Type B pancreatic cell (in vitro differentiated cells): Measurements from ENCODE around the gene KCNB1. TPM values are rescaled to one million over a fixed set of nuclear protein-coding genes. Genes with fewer than 3 reads are reported as not detected.
A peak's percentile ranks its signal among the peaks of the same experiment; 100 is the strongest.

Experiments
- DNase-seq: peaks from one replicate; pipeline ENCODE4 v3.0.0; 2021; ENCODE audit warnings: mixed read lengths; ENCODE audit not compliant: unreplicated experiment; ENCODE audit errors: extremely low spot score
- H3K27ac Mint-ChIP-seq: 2 replicates; pipeline ENCODE4 v1.8.0; 2021; ENCODE audit warnings: mild to moderate bottlenecking, mixed read lengths
- H3K27me3 Mint-ChIP-seq: 2 replicates; pipeline ENCODE4 v1.8.0; 2021; ENCODE audit warnings: mixed read lengths
- H3K36me3 Mint-ChIP-seq: 2 replicates; pipeline ENCODE4 v1.8.0; 2021; ENCODE audit warnings: mixed read lengths
- H3K4me1 Mint-ChIP-seq: one replicate; pipeline ENCODE4 v1.8.0; 2021; ENCODE audit warnings: mixed read lengths; ENCODE audit not compliant: unreplicated experiment
- H3K4me3 Mint-ChIP-seq: 2 replicates; pipeline ENCODE4 v1.8.0; 2021; ENCODE audit warnings: mild to moderate bottlenecking, mixed read lengths
- H3K9me3 Mint-ChIP-seq: 2 replicates; pipeline ENCODE4 v1.8.0; 2021; ENCODE audit warnings: mixed read lengths
- total RNA-seq: library from RNA; stranded (reverse); gene quantifications from 2 replicates; pipeline ENCODE4 v1.2.1, GENCODE V29; 2021; ENCODE audit warnings: low replicate concordance
- TF ChIP-seq, protein P1 (sequence below): fragments of 200-600 bp; sonication (generic); conservative IDR thresholded peaks from 2 replicates; pipeline ENCODE4 v1.5.0; 2021; ENCODE audit warnings: antibody characterized with exemption, mild to moderate bottlenecking

The KCNB1 gene
- total RNA-seq, 1 donor from 2014 or later, result 1.2 TPM

DNA sequence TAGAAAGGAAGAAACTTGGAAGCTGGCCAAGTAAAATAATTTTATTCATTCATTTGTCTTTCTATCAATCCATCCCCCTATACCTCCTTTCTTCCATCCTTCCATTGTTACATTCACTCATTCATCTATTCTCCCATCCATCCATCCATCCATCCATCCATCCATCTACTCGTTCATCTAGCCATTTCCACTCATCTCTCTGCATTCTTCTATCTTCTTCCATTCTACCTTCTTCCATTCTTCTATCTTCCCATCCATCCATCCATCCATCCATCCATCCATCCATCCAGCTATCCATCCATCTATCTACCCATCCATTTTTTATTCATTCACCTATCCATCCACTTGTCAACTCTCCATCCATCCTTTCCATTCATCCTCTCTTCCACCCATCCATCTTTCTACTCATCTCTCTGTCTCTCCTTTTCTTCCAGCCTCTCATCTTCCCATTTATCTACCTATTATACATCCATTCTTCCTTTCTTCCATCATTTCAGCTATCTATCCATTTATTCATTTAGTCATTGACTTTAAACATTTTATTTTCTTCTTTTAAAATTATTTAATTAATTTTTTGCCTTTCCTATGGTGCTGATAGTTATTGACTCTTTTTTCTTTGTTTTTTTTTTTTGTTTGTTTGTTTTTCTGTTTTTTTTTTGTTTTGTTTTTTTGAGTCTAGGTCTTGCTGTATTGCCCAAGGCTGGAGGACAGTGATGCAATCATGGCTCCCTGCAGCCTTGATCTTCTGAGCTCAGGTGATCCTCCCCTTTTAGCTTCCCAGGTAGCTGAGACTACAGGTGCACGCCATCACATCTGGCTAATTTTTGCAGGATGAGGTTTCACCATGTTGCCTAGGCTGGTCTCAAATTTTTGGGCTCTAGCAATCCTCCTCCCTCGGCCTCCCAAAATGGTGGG is 151.5 kb downstream of the KCNB1 start:
- Mint-ChIP-seq H3K27ac (no peak overlapping the region), H3K36me3 (no peaks in the 10 kb centered on the region), H3K27me3 (peaks cover 55% of the 10 kb centered on the region), H3K9me3 (no peaks in the 10 kb centered on the region), H3K4me3 (no peak overlapping the region), H3K4me1 (peaks cover under 1% of the 10 kb centered on the region)
- no peak for DNase-seq
- TF ChIP-seq, protein P1, sequence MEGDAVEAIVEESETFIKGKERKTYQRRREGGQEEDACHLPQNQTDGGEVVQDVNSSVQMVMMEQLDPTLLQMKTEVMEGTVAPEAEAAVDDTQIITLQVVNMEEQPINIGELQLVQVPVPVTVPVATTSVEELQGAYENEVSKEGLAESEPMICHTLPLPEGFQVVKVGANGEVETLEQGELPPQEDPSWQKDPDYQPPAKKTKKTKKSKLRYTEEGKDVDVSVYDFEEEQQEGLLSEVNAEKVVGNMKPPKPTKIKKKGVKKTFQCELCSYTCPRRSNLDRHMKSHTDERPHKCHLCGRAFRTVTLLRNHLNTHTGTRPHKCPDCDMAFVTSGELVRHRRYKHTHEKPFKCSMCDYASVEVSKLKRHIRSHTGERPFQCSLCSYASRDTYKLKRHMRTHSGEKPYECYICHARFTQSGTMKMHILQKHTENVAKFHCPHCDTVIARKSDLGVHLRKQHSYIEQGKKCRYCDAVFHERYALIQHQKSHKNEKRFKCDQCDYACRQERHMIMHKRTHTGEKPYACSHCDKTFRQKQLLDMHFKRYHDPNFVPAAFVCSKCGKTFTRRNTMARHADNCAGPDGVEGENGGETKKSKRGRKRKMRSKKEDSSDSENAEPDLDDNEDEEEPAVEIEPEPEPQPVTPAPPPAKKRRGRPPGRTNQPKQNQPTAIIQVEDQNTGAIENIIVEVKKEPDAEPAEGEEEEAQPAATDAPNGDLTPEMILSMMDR, result no peak

DNA sequence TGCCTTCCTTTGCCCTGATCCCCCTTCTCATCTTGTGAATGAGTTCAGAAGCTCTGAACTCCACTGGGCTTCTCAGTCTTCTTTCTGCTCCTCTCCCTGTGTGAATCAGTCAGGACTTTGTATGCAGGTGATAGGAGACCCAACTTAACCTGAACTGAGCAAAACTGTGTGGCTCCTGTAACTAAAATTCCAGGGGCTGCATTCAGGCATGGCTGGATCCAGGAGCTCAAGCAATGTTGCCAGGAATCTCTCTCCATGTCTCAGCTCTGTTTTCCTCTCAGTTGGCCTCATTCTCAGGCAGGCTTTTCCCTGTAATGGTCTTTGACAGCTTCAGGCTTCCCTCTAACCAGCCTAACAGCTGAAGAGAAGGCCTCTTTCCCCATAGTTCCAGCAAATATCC is 153.7 kb downstream of the KCNB1 start:
- Mint-ChIP-seq H3K27ac (no peak overlapping the region), H3K4me3 (no peak overlapping the region), H3K36me3 (no peaks in the 10 kb centered on the region), H3K9me3 (no peaks in the 10 kb centered on the region), H3K4me1 (peaks cover 7% of the 10 kb centered on the region), H3K27me3 (peaks cover 69% of the 10 kb centered on the region)
- no peak for DNase-seq
- TF ChIP-seq, protein P1, result no peak

DNA sequence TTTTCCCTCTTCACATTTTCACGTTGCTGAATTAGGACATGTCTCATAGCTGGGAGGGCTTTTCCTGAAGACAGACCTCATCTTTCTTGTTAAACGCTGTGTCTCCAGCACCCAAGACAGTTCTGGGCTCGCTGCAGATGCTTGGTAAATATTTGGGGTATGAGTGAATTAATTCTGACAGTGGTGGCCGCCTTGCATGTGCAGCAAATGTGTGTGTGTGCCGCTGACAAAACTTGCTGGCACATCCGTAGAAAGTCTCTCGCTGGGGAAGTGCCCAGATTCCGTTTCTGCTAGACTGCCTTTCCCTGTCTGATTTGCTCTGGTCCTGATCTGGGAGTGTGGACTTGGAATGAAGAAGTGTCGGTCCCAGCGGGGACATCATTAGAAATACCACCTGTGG is 156.4 kb downstream of the KCNB1 start:
- no peak overlapping the region for H3K27ac Mint-ChIP-seq
- no peaks in the 10 kb centered on the region for H3K9me3 Mint-ChIP-seq
- H3K4me1 Mint-ChIP-seq, result peaks cover 11% of the 10 kb centered on the region
- DNase-seq, result no peak
- H3K4me3 Mint-ChIP-seq, result no peak overlapping the region
- TF ChIP-seq, protein P1, result no peak
- H3K36me3 Mint-ChIP-seq, result no peaks in the 10 kb centered on the region
- peaks cover 80% of the 10 kb centered on the region for H3K27me3 Mint-ChIP-seq

DNA sequence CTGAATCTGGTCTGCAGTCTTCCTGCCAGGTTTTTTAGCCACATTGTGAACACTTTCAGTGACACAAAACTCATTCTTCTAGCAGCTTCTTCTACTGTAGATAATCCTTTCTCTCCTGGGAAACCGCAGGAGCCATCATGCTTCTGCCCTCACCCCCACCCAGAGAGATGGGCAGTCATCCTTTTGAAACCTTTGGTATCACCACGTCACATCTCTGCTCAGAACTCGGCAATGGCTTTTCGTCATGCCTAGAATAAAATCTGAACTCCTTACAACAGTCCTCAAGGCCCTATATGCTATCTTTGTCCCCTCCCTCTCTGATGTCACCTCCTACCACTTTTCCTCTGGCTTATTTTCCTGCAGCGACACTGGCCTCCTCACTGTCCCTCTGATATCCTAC is 158.2 kb downstream of the KCNB1 start:
- no peak for DNase-seq
- Mint-ChIP-seq H3K4me3 (no peak overlapping the region), H3K4me1 (peaks cover 11% of the 10 kb centered on the region), H3K27me3 (peaks cover 83% of the 10 kb centered on the region), H3K36me3 (no peaks in the 10 kb centered on the region), H3K27ac (peak overlapping the region; percentile 48), H3K9me3 (no peaks in the 10 kb centered on the region)
- TF ChIP-seq, protein P1, result no peak

DNA sequence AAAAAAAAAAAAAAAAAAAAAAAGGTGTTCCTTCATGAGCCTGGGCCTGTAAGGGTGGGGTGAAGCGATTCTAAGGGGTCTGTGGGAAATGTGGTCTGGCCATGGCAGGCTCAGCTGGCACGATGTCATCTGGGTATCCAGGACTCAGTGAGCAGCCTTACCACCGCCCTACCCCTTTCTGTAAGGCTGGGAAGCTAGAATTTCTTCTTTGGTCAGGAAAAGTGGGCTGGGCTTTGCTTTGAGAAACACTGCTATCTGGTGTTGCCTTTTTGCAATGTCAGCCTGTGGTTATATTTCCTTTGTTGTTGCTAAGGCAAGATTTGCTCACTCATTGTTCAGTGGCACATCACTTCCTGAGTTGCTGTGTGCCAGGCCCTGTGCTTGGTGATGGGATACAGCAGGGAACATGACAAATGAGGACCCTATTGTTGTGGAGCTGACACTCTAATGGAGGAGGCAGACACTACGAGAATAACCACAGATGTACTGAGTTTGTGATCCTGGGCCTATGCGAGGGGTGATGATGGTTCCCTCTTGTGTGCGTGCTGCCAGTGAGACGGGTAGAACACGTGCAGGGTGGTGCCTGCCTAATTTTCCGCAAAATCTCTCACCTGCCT is 158.7 kb downstream of the KCNB1 start:
- H3K27ac Mint-ChIP-seq, result peak overlapping the region; percentile 80
- H3K36me3 Mint-ChIP-seq, result no peaks in the 10 kb centered on the region
- peaks cover 83% of the 10 kb centered on the region for H3K27me3 Mint-ChIP-seq
- H3K4me3 Mint-ChIP-seq, result no peak overlapping the region
- H3K9me3 Mint-ChIP-seq, result no peaks in the 10 kb centered on the region
- peaks cover 14% of the 10 kb centered on the region for H3K4me1 Mint-ChIP-seq
- DNase-seq, result no peak
- TF ChIP-seq, protein P1, result no peak
